Measurements from ENCODE around the gene NEFH.
"Not testable (repeated sequence)": the region's sequence is repeated elsewhere in the genome, so short reads cannot be mapped to it uniquely, and the experiment has no call there.

NEFH gene, protein sequence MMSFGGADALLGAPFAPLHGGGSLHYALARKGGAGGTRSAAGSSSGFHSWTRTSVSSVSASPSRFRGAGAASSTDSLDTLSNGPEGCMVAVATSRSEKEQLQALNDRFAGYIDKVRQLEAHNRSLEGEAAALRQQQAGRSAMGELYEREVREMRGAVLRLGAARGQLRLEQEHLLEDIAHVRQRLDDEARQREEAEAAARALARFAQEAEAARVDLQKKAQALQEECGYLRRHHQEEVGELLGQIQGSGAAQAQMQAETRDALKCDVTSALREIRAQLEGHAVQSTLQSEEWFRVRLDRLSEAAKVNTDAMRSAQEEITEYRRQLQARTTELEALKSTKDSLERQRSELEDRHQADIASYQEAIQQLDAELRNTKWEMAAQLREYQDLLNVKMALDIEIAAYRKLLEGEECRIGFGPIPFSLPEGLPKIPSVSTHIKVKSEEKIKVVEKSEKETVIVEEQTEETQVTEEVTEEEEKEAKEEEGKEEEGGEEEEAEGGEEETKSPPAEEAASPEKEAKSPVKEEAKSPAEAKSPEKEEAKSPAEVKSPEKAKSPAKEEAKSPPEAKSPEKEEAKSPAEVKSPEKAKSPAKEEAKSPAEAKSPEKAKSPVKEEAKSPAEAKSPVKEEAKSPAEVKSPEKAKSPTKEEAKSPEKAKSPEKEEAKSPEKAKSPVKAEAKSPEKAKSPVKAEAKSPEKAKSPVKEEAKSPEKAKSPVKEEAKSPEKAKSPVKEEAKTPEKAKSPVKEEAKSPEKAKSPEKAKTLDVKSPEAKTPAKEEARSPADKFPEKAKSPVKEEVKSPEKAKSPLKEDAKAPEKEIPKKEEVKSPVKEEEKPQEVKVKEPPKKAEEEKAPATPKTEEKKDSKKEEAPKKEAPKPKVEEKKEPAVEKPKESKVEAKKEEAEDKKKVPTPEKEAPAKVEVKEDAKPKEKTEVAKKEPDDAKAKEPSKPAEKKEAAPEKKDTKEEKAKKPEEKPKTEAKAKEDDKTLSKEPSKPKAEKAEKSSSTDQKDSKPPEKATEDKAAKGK

DNA sequence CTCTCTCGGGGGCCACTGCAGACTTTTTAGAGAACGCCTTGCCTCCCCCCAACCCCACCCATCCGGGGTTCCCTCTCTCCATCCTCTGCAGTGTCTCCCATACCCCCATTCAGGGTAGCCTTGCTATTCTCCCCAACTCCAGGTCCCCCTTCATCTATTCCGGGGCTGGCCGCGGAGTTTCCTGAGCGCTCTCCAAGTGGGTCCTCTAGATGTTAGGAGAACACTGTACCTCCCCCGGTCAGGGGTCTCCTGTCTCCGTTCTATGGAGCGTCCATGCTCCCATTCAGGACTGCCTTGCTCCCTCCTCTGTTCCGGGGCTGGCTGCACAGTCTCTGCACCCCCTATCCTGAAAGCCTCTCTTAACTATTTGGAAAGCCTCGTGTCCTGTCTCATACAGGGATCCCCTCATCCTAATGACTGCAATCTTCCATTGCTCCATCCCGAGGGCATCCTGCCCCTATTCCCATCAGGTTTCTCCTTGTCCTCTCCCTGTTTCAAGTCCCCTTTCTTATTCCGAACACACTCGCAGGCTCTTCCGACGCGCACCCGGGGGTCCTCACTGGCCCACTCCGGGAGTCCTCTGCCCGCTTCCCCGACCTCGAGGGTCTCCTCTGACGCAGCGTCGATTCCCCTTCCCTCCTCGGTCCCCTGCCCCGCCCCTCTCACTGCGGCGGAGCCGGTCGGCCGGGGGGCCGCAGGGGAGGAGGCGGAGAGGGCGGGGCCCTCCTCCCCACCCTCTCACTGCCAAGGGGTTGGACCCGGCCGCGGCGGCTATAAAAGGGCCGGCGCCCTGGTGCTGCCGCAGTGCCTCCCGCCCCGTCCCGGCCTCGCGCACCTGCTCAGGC, at the start of gene NEFH:
NEFH (plus strand) TSS at position 802 of the 845 bp plus-strand sequence. CDS start 45 bp downstream, outside the sequence.
- no peak for DNase-seq (ENCODE audit: low spot score)

DNA sequence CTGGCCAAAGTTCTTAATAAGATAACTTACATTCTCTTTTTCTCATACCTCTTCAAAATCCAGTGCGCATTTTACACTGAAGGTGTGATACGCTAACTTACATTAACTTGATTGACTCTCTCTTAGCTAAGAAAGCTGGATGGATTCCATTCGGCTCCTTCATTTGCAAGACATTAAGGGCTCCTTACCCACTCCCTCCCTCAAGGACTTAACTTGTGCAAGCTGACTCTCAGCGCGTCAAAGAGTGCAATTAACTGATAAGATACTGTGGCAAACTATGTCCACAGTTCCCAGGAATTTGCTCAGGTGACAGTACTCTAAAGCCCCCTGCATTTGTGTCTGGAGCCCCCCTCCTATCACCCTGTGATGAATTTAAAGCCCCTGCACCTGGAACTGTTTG, 48.0 kb upstream of the NEFH start:
- no peak for DNase-seq (ENCODE audit: low spot score)

DNA sequence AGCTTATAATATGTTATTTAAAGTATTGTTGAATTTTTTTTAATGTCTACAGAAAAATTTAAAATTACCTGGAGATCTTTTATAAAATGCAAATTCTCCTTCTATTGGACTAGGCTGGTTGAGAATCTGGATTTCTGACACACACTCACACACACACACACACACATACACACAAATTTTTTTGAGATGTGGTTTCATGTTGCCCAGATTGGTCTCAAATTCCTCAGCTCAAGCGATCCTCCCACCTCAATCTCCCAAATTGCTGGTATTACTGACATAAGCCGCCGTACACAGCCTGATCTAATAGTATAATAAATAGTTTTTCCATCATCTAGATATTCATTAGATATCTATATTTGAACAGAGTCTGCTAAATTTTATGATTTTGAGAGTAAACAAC, 46.2 kb upstream of the NEFH start:
- no peak for DNase-seq (ENCODE audit: low spot score)

DNA sequence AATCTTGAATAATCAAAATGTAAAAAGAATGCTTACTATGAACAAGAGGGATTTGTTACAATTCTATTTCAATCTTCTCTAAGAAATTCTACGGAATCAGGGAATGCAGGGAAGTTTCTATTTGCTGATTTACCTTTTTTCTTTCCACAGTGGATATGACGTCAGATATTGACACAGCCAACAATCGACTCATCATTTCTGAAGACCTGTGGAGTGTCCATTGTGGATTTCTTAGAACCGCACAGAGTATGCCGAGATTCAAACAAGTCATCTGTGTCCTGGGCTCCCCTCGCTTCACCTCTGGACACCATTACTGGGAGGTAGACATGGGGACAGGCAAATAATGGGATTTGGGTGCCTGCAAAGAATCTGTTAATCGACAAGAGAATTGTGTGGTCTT, 45.7 kb upstream of the NEFH start:
- no peak for DNase-seq (ENCODE audit: low spot score)

DNA sequence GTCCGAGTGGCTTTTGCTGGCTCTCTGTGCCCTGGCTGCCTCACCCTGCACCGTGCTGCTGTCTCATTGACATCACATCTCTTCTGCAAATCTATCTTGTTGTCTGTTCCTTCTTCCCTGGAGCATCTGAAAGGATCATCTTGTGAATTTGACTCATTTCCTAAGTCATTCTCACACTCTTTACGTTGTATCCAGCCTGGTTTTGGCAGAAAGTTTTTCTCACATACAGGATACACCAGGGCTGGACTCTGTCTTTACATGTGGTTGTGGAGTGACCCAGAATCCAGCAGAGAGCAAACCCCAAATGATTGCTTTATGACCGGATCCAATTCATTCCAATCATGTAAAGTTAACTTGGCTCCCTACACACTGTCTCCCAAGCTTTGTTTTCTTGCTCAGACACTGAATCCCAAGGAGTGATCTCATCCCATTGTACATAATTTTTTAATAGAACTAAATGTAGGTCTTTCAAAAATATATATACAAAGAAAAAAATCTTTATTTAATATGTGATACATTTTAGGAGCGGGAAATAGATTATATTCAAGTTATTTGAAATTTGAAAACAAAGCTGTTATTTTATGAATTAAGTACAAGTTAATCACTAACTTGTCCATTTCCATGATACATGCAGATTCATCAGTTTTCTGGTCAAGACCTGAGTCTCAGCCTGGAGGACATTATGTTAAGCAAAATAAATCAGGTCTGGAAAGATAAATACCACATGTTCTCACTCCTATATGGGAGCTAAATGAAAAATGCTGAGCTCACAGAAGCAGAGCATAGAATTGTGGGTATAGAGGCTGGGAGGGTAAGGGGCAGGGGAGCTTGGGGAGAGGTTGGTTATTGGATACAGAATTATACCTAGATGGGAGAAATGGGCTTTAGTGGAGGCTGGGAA, 44.5 kb upstream of the NEFH start:
- DNase-seq (ENCODE audit: low spot score): no peak

DNA sequence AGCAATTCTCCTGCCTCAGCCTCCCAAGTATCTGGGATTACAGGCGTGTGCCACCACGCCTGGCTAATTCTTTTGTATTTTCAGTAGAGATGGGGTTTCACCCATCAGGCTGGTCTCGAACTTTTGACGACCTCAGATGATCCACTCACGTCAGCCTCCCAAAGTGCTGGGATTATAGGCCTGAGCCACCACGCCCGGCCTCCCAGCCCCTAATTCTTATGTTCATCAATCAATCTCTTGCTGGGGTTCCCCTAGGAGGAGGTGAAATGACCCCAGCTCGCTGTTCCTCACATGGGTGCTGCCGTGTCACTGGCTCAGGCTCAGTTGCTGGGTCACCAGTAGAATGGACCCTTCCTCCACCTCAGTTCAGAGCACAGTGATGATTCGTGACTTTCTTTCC, 41.7 kb upstream of the NEFH start, which contains the start of gene RFPL1:
RFPL1 (plus strand) TSS at position 301 of the 400 bp plus-strand sequence.
- DNase-seq (ENCODE audit: low spot score): not testable (repeated sequence)

DNA sequence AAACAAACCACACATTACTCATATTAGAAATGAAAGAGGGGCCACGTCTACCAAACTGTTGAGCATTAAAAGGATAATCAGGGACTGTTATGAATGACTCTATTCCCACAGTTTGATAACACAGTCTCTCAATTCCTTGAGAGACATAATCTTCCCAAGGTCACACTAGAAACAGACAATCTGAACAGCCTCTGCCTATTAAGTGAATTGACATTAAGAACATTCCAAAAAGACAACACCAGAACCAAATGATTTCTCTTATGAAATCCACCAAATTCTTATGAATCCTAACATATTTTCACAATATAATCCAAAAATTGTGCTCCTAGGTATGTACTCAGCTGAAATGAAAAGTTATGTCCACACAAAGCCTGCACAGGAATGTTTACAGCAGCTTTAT, 37.0 kb upstream of the NEFH start:
- DNase-seq (ENCODE audit: low spot score): no peak

DNA sequence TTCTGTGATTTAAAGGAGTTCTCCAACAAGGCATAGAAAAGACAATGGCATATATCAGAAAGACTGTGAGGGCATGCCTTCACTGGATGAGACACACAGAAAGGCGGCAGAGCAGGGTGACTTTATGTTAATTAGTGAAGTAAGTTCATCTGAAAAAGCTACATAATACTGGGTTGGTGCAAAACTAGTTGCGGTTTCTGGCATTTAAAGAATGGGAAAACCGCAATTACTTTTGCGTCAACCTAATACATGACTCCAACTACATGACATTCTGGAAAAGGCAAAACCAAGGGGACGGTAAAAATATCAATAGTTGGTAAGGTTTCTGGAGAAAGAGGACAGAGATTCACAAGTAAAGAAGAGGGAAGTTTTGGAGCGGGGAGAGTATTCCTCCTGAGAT, 36.6 kb upstream of the NEFH start:
- DNase-seq (ENCODE audit: low spot score): no peak

DNA sequence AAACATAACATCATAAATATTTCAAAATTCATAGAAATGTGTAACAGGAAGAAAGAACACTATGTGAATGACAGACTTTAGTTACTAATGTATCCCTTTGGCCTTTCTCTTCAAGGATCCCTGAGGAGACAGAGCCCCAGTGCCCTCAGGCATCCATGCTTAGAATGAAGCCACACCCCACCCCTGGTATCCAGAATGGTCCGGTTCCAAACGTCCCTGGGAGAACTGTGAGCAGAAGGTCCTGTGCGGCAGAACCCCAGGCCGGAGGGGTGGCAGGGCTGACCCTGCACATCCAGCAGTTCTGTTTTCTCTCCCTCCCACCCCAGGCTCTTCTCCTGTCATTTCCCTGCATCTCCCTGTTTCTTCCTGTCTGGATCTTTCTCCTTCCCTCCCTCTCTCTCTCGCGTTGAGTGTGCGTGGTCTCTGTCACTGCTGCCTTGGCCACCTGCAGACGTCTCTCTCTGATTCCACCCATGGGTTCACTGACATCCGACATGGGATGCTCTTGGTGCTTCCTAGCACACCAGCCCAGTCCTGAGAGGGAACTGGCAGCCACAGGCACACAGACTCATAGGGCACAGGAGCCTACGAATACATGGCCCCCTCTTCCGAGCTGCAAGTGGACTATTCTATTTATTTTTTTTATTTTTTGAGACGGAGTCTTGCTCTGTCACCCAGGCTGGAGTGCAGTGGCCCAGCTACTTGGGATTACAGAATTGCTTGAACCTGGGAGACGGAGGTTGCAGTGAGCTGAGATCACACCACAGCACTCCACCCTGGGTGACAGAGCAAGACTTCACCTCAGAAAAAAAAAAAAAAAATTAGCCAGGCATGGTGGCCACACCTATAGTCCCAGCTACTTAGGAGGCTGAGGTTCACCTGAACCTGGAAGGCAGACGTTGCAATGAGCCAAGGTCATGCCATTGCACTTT, 35.9 kb upstream of the NEFH start:
- no peak for DNase-seq (ENCODE audit: low spot score)

DNA sequence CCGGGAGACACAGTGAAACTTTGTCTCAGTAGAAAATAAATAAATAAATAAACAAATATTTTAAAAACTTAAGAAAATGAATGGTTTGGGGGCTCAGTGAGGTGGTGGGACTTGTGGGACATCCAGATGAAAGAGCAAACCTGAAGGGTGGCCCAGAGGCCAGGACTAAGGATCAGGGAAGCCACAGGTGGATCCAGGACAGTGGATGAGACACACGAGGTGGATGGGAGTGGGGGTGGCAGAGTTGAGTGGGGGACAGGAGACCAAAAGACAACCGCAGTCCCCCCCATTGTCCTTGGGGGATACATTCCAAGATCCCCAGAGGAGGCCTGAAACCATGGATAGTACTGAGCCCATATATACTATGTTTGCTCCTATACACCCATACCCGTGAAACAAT, 34.5 kb upstream of the NEFH start:
- no peak for DNase-seq (ENCODE audit: low spot score)

DNA sequence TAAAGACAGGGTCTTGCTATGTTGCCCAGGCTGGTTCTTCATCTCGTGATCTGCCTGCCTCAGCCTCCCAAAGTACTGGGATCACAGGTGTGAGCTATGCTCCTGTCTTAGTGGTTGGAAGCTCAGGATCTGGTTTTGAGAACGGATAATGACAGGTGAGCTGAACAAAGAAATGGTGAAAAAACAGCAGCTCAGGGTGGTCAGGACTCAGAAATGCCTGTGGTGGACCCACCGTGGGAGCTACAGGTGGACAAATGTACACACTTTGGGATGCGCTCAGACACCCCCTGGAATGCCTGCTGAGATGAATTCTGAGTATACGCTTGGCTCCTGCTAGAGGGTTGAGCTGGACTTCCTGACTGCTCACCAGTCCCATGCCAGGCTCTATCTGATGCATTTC, 32.1 kb upstream of the NEFH start:
- no peak for DNase-seq (ENCODE audit: low spot score)

DNA sequence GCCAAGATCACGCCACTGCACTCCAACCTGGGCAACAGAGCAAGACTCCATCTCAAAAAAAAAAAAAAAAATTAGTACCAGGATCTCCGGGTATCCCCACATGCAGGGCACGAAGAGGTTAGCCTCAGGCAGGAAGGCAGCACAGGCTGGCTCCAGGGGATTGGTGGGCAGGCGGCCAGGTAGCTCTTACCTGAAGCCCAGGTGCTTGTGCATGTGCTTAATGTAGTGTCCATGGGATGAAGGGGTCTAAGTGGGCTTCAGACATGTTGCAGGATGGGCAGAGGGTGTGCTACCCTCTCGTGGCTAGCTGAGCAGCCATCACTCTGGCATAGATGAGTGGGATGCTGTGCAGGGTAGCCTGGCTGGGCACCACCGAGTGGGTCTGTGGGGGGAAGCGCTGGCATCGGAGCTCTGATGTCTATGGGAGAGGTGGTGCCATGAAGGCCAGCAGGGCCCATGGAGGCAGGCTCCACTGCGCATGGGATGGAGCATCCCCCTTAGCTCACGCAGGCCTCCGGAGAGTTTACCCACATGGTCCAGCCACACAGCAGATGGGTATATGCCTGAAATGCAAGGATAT, 30.6 kb upstream of the NEFH start:
- no peak for DNase-seq (ENCODE audit: low spot score)

DNA sequence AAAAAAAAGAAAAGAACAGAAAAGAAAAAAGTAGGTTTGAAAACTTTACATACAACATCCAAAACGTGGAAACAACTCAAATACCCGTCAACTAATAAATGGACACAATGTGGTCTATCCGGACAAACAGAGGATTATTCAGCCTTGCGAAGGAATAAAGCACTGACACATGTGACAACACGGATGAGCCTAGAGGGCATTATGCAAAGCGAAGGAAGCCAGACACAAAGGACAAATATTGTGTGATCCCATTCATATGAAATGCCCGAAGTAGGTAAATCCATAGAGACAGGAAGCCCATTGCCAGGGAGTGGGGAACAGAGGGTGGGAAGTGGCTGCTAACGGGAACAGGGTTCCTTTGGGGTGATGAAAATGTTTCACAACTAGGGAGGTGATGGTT, 29.8 kb upstream of the NEFH start:
- DNase-seq (ENCODE audit: low spot score): no peak

DNA sequence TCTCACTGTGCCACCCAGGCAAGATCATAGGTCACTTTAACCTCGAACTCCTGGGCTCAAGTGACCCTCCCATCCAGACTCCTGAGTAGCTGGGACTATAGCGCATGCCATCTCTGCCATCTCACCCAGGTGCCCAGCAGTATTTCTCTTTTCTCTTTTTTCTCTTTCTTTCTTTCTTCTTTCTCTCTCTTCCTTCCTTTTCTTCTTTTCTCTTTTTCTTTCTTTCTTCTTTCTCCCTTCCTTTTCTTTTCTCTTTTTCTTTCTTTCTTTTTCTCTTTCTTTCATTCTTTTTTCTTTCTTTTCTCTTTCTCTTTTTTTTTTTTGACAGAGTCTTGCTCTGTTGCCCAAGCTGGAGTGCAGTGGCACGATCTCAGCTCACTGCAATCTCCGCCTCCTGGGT, 28.2 kb upstream of the NEFH start:
- no peak for DNase-seq (ENCODE audit: low spot score)

DNA sequence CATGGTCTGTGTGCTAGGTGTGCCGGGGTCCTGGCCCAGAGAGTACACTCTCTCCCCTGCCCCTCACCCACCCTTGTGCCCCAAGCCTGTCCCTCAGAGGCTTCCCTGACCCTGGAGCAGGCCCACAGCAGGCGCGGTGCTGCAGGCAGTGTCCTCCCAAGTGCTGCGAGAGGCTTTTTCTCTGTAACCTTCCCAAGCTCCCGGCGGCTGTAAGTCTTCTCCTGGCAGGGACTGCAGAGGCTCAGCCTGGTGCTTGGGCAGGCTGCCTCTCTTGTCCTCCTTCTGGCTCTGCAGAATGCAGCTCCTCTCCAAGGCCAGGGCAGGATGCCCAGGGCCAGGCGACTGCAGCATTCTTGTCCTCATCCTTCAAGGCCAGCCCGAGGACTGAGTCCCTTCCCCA, 25.7 kb upstream of the NEFH start:
- no peak for DNase-seq (ENCODE audit: low spot score)

DNA sequence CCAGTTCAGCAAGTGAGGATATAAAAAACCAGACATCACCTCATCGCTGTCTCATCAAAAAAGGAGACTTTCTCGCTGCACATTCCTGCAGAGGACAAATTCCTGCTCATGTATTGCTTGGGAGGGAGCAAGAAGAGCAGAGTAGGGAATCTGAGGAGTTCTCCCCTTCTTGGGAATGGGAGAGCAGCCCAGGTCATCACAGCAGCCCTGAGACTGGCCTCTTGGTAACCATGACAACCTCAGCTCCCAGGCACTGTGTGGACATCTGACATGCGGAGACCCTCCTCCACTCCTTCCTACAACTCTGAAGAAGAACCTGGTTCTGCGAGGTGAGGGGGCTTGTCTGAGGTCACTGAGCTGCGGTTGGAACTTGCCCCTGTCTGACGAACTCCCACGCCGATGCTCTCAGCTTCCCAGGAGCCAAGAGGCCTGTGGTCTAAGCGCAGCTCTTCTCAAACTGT, 23.8 kb upstream of the NEFH start:
- DNase-seq (ENCODE audit: low spot score): no peak

DNA sequence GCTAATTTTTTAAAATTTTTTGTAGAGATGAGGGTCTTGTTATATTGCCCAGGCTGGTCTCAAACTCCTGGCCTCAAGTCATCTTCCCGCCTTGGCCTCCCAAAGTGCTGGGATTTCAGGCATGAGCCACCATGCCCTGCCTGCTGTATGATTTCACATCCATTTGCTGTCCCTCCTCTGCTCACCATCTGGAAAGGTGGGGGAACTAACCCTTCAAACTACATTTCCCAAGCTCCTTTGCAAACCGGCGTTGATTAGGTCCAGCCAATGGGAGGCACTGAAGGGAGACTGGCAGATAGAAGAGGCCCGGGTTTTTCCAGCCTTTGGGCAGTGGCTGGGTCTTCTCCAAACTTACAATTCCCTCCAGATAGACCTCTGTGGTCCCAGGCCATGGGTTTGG, 22.3 kb upstream of the NEFH start:
- peak; percentile 93 for DNase-seq (ENCODE audit: low spot score)

DNA sequence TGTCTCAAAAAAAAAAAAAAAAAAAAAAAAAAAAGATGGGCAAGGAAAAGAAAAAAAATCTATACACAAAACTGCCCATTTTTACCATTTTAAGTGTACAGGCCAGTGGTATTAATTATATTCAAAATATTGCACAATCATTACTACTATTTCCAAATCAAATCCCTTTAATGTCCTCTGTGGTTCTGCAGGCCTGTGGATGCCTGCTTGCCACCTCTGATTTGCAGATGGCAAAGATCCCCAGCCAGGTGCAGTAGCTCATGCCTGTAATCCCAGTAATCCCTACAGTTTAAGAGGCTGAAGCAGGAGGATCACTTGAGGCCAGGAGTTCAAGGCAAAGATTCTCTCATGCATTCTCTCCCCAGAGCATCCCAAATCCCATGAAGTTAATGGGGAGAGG, 21.5 kb upstream of the NEFH start:
- DNase-seq (ENCODE audit: low spot score): no peak

DNA sequence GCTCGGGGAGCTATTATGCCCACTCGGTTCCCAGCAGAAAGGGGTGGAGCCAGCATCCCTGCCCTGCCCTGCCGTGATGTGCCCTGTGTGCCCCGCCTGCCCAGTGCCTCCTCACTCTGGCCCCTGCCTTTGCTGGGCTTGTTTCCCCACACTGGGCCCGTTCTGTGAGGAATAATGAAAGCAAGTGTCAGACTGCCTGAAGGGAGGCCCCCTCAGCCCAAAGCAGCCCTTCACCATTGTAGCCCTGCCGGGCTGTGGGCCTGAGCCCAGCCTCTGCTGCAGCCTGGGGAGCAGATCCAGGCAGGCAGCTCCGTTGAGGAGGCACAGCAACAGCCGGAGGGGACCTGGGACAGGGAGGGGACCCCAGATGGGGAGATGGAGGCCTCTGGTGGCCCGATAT, 20.2 kb upstream of the NEFH start:
- no peak for DNase-seq (ENCODE audit: low spot score)

All from HuH-7 (cell line).